ENCODE measurements around the gene MT1E.

- TF ChIP-seq POLR2AphosphoS5 (IDR thresholded peaks at IDR 0.05) (no peak), POLR2A (IDR thresholded peaks at IDR 0.05) (no peak)
- TF ChIP-seq, protein P1, sequence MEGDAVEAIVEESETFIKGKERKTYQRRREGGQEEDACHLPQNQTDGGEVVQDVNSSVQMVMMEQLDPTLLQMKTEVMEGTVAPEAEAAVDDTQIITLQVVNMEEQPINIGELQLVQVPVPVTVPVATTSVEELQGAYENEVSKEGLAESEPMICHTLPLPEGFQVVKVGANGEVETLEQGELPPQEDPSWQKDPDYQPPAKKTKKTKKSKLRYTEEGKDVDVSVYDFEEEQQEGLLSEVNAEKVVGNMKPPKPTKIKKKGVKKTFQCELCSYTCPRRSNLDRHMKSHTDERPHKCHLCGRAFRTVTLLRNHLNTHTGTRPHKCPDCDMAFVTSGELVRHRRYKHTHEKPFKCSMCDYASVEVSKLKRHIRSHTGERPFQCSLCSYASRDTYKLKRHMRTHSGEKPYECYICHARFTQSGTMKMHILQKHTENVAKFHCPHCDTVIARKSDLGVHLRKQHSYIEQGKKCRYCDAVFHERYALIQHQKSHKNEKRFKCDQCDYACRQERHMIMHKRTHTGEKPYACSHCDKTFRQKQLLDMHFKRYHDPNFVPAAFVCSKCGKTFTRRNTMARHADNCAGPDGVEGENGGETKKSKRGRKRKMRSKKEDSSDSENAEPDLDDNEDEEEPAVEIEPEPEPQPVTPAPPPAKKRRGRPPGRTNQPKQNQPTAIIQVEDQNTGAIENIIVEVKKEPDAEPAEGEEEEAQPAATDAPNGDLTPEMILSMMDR (IDR thresholded peaks at IDR 0.05 in 8 of 11, conservative IDR thresholded peaks at IDR 0.05 in 3 of 11), result no peak
These were observed 6.2 kb downstream of the MT1E start for GRCh38 chr16:56631832-56632155.
